C4-2B (cell line): ENCODE measurements around the gene SEMA3E.

ENCODE experiments used
- H3K27ac ChIP-seq: fragments of 450-650 bp; 2 replicates; pipeline ENCODE4 v1.5.1; 2017
- ZFX ChIP-seq: fragments of 450-650 bp; IDR thresholded peaks from 2 replicates; pipeline ENCODE4 v1.6.1; 2017
- TF ChIP-seq, protein P1 (sequence below): fragments of 450-650 bp; conservative IDR thresholded peaks from 2 replicates; pipeline ENCODE4 v1.5.1; 2017; ENCODE audit warnings: mild to moderate bottlenecking

Gene SEMA3E

DNA sequence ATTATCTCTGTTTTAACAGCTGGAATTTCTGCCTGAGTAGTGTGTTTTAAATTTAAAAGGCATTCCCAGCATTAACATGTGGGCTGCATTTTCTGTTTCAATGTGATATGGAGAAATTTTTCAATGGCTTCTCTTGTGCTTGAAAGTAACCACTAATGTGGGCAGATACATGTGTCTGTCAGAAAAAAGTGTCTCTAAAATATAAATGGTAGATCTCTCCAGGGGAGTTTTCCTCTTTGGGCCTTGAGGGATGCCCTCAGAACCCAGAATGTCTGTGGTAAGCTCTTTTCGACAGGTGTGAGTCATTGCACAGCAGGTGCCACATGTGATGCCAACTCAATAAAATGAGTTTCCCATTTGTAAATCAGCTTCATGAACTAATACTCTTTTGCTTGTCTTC is 221.1 kb downstream of the SEMA3E start:
- H3K27ac ChIP-seq: no peak overlapping the region
- TF ChIP-seq, protein P1, sequence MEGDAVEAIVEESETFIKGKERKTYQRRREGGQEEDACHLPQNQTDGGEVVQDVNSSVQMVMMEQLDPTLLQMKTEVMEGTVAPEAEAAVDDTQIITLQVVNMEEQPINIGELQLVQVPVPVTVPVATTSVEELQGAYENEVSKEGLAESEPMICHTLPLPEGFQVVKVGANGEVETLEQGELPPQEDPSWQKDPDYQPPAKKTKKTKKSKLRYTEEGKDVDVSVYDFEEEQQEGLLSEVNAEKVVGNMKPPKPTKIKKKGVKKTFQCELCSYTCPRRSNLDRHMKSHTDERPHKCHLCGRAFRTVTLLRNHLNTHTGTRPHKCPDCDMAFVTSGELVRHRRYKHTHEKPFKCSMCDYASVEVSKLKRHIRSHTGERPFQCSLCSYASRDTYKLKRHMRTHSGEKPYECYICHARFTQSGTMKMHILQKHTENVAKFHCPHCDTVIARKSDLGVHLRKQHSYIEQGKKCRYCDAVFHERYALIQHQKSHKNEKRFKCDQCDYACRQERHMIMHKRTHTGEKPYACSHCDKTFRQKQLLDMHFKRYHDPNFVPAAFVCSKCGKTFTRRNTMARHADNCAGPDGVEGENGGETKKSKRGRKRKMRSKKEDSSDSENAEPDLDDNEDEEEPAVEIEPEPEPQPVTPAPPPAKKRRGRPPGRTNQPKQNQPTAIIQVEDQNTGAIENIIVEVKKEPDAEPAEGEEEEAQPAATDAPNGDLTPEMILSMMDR: no peak
- TF ChIP-seq ZFX: no peak

DNA sequence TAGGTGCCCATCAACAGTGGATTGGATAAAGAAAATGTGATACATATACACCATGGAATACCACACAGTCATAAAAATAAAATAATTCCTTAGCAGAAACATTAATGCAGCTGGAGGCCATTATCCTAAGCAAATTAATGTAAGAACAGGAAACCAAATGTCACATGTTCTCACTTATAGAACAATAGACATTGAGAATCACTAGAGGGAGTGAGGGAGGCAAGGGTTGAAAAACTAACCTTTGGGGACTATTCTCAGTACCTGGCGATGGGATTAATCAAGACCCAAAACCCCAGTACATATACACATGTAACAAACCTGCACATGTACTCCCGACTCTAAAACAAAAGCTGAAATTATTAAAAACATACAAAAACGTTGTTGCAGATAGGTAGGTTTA is 222.6 kb downstream of the SEMA3E start:
- no peak for TF ChIP-seq ZFX
- TF ChIP-seq, protein P1: peak; percentile 17; the same call in 1 of the 2 replicates
- H3K27ac ChIP-seq: no peak overlapping the region

DNA sequence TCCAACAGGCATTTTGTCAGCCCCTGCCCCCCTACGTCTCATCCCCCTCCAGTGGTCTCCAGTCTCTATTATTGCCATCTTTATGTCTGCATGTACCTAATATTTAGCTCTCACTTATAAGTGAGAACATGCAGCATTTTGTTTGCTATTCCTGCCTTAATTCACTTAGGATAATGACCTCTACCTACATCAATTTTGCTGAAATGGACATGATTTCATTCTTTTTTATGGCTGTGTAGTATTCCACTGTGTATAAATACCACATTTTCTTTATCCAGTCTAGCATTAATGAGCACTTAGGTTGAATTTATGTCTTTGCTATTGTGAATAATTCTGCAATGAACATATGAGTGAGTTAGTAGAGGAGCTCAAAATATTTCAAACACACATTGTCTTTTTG is 229.9 kb downstream of the SEMA3E start:
- TF ChIP-seq, protein P1: no peak
- no peak for TF ChIP-seq ZFX
- H3K27ac ChIP-seq: no peak overlapping the region

DNA sequence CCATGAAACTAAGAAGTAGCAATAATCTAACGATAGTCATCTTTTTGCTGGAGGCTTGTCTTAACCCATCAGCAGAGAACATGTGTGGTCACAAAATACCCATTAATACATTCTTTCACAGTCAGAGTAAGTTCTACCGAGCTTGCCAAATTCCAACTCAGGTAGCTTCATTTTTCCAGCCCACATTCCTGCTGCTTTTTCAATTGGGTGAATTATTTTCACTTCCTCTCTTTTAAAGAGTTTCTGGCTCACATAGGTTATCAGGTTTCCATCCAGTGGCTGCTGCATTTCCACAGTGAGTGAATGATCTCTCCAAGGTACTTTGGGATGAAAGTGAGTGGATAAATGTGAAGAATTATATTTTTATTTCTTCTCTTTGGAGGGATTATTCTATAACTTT is 233.1 kb downstream of the SEMA3E start:
- no peak overlapping the region for H3K27ac ChIP-seq
- TF ChIP-seq, protein P1: no peak
- no peak for TF ChIP-seq ZFX

DNA sequence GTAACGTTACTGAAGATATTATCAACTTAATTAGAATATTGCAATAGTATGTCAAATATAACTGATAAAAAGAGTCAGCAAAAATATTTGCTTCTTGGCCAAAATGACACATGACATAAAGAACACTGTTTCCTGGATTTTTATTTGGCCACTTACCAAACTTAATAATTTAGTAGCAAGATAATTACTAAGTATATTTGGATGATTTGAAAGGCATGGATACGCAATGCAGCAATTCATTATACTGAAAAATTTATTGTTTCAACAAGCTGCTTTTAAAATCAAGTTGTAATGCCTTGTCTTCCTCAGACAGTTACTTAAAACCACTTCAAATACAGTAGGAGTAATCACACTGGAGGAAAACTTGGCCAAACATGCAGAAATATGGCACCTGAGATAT is 234.0 kb downstream of the SEMA3E start:
- H3K27ac ChIP-seq: no peak overlapping the region
- no peak for TF ChIP-seq ZFX
- TF ChIP-seq, protein P1: no peak

DNA sequence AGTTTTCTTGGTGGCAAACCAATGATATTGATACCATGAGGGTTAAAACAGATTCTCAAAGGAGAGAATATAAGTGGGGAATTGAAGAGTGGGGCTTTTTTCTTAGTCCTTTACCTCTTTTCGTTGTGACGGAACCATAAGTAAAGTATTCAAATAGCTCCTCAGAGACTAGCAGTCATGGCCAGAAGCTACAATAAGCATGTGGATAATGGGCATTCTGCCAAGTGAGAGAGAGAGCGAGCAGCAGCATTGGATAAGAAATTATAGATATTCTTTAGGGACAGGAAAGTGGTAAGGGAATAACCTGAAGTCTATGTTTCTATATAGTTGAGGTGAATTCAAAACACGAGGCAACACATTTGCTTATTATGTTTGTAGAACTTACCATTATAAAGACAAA is 235.1 kb downstream of the SEMA3E start:
- TF ChIP-seq ZFX: no peak
- TF ChIP-seq, protein P1: no peak
- H3K27ac ChIP-seq: no peak overlapping the region

DNA sequence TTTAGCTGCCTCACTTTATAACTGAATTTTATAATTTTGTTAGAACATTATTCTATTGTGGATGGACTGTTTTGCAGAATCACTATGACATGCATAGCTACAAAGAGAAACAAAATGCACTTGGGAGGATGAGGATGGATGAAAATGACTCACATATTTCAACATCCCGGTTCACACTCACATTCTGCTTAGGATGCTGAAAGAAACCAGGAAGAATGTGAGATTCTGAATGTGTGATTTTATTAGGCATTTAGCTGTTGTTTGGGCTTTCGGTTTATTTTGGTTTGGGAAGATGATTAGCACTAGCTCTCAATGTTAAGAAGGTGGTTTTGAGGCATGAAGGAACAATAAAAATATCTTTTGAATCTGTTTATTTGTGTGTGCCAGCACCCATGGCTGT is 235.5 kb downstream of the SEMA3E start:
- TF ChIP-seq, protein P1: no peak
- no peak for TF ChIP-seq ZFX
- H3K27ac ChIP-seq: no peak overlapping the region
